ENCODE data around the gene AVPR2.

AVPR2 gene

DNA sequence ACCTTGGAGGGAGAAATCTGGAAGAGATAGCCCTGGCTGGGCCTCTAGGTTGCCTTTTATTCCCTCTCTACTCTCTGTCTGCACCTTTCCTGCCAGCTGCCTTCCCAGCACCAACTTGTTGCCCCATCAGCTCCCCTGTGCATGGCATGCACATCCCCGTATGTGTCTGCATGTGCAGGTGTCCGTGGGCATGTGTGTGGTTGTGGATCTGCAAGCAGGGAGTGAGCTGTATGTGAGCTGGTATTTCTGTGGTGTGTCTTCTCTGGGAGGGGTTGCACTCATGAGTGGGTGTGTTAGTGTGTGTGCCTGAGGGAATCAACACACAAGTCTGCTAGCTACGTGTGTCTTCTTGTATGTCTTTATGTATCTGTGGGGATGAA, 28.4 kb upstream of the AVPR2 start:
- TF ChIP-seq, protein P1, sequence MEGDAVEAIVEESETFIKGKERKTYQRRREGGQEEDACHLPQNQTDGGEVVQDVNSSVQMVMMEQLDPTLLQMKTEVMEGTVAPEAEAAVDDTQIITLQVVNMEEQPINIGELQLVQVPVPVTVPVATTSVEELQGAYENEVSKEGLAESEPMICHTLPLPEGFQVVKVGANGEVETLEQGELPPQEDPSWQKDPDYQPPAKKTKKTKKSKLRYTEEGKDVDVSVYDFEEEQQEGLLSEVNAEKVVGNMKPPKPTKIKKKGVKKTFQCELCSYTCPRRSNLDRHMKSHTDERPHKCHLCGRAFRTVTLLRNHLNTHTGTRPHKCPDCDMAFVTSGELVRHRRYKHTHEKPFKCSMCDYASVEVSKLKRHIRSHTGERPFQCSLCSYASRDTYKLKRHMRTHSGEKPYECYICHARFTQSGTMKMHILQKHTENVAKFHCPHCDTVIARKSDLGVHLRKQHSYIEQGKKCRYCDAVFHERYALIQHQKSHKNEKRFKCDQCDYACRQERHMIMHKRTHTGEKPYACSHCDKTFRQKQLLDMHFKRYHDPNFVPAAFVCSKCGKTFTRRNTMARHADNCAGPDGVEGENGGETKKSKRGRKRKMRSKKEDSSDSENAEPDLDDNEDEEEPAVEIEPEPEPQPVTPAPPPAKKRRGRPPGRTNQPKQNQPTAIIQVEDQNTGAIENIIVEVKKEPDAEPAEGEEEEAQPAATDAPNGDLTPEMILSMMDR (IDR thresholded peaks at IDR 0.05), result no peak
- TF ChIP-seq ZFX (IDR thresholded peaks at IDR 0.05; ENCODE audit: borderline replicate concordance), result no peak
- no peak overlapping the region for H3K27ac ChIP-seq

DNA sequence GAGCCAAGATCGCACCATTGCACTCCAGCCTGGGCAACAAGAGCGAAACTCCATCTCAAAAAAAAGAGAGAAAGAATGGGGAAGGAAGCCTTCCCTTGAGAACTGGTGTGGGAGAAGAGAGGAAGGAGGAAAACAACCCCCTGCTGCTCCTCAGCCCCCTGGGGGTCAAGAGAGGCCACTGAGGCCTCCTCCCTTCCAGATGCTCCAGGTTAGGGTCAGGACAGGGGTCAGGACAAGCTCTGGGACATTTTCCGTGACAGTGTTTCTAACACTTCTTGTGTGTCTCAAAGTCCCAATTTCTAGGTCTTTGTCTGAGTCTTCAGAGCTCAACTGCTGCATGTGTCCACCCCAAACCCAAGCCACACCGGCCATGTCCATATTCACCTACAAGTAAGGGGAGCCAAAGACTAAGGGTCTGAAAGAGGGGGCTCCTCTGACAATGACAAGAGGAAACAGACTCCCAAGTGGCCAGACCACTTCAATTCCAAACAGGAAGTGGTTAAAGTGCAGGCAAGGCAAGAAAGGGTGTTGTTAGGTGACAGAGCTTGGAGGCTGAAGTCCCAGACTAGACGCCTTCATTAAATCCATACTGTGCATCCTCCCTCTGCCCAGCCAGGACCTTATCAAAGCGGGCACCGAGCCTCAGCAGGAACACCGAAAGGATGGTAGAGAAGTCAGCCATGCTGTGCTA, 26.8 kb upstream of the AVPR2 start:
- H3K27ac ChIP-seq, result no peak overlapping the region
- no peak for TF ChIP-seq ZFX (IDR thresholded peaks at IDR 0.05; ENCODE audit: borderline replicate concordance)
- TF ChIP-seq, protein P1 (IDR thresholded peaks at IDR 0.05), result no peak

DNA sequence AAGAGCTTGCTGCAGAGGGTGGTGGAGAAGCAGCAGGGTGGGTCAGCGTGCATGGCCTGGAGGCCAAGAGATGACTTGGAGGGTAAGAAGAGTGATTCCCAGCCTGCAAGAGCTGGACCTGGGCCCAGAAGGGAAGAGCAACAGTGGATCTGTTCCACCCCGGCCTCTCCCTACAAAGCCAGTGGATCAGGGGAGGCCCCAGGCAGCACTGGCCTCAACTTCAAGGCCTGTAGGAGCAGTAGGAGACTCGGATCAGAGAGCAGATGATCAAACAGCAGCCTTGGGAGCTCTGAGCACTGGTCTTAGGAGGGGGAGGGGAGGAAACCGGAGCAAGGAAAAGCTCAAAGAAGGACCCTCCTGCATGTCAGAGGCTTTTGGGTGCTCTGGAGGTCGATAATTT, 26.1 kb upstream of the AVPR2 start:
- TF ChIP-seq, protein P1 (IDR thresholded peaks at IDR 0.05), result no peak
- no peak for TF ChIP-seq ZFX (IDR thresholded peaks at IDR 0.05; ENCODE audit: borderline replicate concordance)
- no peak overlapping the region for H3K27ac ChIP-seq

DNA sequence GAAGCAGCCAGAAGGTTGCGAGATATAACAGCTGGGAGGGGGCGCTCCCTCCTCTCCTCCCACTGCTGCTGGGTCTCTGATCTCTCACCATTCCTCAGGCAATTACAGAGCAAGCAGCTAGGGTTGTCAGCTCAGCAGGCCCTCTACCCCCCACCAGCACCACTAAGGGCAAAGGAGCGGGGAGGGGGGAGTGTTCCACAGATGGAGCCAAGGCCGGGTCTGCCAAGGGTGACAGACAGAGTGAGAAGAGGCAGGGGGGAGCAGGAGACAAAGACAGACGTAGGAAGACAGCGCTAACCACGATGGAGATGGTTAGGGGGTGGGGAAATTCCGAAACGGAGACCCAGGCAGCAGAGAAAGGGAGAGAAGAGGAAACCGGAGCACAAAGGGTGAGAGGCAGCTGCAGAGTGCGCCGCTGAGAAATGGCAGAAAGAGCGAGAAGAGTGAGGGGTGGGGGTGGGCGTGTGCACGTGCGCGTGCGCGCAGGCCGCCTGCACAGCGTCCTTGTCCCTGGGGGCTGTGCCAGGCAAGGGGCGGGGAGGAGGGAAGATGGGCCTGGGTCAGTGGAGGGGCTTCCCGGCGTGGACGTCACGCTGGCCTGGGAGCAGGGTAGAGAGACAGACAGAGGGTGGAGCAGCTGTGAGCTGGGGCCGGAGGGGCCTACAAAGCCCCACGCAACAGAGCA, 25.4 kb upstream of the AVPR2 start:
- H3K27ac ChIP-seq, result no peak overlapping the region
- TF ChIP-seq ZFX (IDR thresholded peaks at IDR 0.05; ENCODE audit: borderline replicate concordance), result no peak
- TF ChIP-seq, protein P1 (IDR thresholded peaks at IDR 0.05), result no peak

DNA sequence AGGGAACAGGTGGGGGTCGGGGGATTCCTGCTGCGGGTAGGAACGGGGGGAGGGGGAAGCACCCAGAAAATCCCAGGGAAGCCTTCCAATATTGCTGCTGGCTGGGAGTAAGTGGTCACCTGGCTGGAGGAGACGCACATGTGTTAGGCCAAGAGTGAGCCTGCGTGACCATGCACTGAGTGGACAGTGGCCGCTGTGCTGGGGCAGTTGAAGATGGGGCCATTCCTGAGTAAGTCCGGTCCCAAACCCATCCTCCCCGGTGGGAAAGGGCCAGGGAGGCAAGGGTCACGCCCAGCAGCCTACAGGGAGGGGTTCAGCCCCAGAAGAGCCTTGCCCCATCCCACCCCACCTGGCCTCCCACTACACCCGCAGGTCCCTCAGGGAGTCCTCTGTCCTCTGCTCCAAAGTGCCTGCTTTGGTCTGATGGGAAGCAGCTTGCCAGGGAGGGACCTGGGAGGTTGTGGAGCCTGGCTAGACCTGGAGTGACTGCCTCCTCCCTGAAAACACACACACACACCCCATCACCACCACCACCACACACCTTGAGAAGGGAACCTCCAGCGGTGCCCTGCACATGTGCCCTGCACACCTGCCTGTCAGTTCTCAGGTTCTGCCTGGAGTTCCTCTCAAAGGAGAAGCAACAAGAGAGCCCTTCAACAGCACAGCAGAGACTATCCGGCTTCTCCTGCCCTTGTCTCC, 24.6 kb upstream of the AVPR2 start:
- TF ChIP-seq, protein P1 (IDR thresholded peaks at IDR 0.05), result no peak
- TF ChIP-seq ZFX (IDR thresholded peaks at IDR 0.05; ENCODE audit: borderline replicate concordance), result no peak
- H3K27ac ChIP-seq, result no peak overlapping the region

DNA sequence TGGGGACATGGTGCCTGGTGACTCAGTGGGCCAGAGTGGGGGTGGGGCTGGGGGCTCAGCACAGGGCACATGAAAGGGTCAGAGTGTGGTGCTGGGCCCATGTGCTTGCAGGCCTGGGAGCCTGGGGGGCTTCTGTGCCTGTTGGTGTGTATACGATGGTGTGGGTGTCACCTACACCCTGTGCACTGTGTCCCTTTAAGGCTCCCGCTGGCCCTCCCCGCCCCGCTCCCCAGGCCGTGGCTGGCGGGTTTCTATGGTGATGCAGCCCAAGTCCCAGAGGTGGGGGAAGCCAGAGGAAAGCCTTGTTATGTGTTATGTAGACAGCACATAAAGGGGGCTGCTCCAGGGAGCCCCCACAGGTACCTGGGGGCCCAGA, 24.0 kb upstream of the AVPR2 start:
- TF ChIP-seq ZFX (IDR thresholded peaks at IDR 0.05; ENCODE audit: borderline replicate concordance), result no peak
- TF ChIP-seq, protein P1 (IDR thresholded peaks at IDR 0.05), result no peak
- no peak overlapping the region for H3K27ac ChIP-seq

DNA sequence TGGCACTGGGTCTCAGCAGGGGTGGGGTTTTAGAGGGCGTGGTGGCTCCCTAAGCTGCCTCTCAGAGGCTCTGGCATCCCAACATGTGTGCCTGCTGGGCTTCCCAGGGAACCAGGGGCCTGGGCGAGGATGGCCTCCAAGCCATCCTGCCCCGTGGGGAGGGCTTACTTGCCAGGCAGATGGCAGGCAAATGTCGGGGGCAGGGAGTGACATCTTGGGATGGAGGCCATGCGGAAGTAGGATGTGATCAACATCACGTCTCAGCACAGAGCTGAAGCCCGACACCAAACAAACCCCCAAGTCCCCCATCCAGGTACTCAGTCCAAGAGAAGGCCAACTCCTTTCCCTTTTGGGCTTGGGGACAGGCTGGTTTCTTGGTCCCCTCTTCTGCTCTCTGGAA, 23.2 kb upstream of the AVPR2 start:
- no peak overlapping the region for H3K27ac ChIP-seq

More for the DNA sequence above, 23.2 kb upstream of the AVPR2 start:
- TF ChIP-seq, protein P1 (IDR thresholded peaks at IDR 0.05), result no peak
- no peak for TF ChIP-seq ZFX (IDR thresholded peaks at IDR 0.05; ENCODE audit: borderline replicate concordance)

Data from 22Rv1 (cell line).